Hematopoietic multipotent progenitor cell treated with erythropoietin and hydrocortisone succinate and interleukin-3 and kit ligand, for 8 days (in vitro differentiated cells): ENCODE data around the gene BLACAT1.

Experiments used
- DNase-seq: peaks from one replicate; pipeline ENCODE4 v3.0.0-alpha.2; 2015

Gene BLACAT1

GRCh38 chr1:205453466-205453865, 2.4 kb downstream of the BLACAT1 start:
- no peak for DNase-seq

GRCh38 chr1:205452933-205453332, 2.9 kb downstream of the BLACAT1 start:
- DNase-seq, result no peak

GRCh38 chr1:205452364-205452763, 3.5 kb downstream of the BLACAT1 start:
- DNase-seq, result no peak

GRCh38 chr1:205451759-205452164, 4.1 kb downstream of the BLACAT1 start:
- DNase-seq, result no peak

- no peak for DNase-seq
Observed at GRCh38 chr1:205451202-205451601, 4.6 kb downstream of the BLACAT1 start.

GRCh38 chr1:205450448-205450847, 5.4 kb downstream of the BLACAT1 start:
- no peak for DNase-seq

GRCh38 chr1:205449750-205450443, 5.9 kb downstream of the BLACAT1 start:
- DNase-seq, result no peak

GRCh38 chr1:205449254-205449749, 6.5 kb downstream of the BLACAT1 start:
- no peak for DNase-seq

- DNase-seq, result no peak
Observed at GRCh38 chr1:205448540-205449253, 7.1 kb downstream of the BLACAT1 start.

GRCh38 chr1:205447457-205448341, 8.1 kb downstream of the BLACAT1 start:
- DNase-seq, result no peak

GRCh38 chr1:205446828-205447227, 9.0 kb downstream of the BLACAT1 start:
- no peak for DNase-seq

- no peak for DNase-seq
Observed at GRCh38 chr1:205445646-205445935, 10.3 kb downstream of the BLACAT1 start.

- no peak for DNase-seq
Observed at GRCh38 chr1:205444931-205445645, 10.8 kb downstream of the BLACAT1 start.

- no peak for DNase-seq
Observed at GRCh38 chr1:205444300-205444930, 11.4 kb downstream of the BLACAT1 start.

GRCh38 chr1:205443585-205444299, 12.1 kb downstream of the BLACAT1 start:
- no peak for DNase-seq

GRCh38 chr1:205442051-205442725, 13.7 kb downstream of the BLACAT1 start:
- DNase-seq, result no peak

GRCh38 chr1:205441716-205442050, 14.2 kb downstream of the BLACAT1 start:
- DNase-seq, result no peak

GRCh38 chr1:205441318-205441633, 14.6 kb downstream of the BLACAT1 start:
- no peak for DNase-seq

GRCh38 chr1:205440476-205441317, 15.1 kb downstream of the BLACAT1 start:
- no peak for DNase-seq

- DNase-seq, result no peak
Observed at GRCh38 chr1:205440121-205440475, 15.7 kb downstream of the BLACAT1 start.
